Smooth muscle cell of the brain vasculature (primary cell): ENCODE measurements around the gene HABP4.

Source experiments
- DNase-seq: peaks from one replicate; pipeline ENCODE4 v3.0.0-alpha.2; 2012; ENCODE audit warnings: low read depth, low spot score

The HABP4 gene

GRCh38 chr9:96476591-96476990, 26.6 kb downstream of the HABP4 start:
- DNase-seq = no peak

DNA sequence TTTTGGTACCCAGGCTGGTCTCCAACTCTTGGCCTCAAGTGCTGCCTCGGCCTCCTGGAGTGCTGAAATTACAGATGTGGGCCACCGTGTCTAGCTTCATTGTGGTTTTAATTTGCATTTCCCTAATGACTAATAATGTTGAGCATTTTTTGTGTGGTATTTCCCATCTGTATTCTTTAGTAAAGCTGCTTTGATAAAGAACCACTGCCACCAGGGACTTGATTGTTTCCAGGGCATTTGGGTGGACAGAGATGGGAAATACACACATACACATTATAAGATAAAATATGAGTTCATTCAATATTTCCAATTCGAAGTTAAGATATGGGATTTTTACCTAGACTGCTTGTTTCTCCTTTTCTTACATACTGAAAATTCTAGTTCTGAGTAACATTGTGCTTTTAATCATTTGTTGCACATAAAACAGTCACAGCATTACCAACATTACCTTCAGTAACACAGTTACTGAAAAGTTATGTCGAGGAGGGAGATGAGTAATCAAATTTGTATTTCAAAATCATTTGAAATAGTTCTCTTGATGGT, 28.9 kb downstream of the HABP4 start:
- DNase-seq = no peak

DNA sequence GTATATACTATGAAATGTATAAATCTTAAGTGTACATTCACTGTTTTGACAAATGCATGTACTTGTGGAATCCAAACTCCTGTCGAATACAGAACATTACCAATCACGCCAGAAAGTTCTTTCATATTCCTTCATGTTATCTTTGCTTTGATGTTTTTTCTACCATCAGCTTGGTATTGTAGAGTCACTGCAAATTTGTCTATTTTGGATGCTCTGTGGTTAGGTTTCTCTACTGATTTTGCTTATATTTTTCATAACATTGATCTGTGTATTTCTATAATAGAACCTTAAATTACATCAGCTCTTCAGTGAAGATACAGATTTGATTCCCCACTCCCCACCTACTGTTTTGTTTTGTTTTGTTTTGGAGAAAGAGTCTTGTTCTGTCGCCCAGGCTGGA, 30.8 kb downstream of the HABP4 start:
- DNase-seq = no peak

DNA sequence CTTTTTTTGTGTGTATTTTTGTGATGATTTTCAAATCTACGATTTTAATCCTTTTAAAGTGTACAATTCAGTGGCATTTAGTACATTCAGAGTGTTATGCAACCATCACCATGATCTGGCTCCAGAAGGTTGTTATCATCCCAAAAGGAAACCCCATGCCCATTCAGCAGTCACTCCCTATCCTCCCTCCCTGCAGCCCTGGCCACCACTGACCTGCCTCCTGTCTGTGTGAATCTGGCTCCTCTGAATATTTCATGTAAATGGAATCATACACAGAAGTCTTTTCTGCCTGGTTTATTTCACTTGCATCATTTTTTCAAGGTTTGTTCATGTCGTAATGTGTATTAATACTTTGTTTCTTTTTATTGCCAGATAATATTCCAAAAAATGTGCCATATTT, 32.5 kb downstream of the HABP4 start:
- no peak for DNase-seq

GRCh38 chr9:96483197-96483596, 33.2 kb downstream of the HABP4 start:
- DNase-seq = no peak

DNA sequence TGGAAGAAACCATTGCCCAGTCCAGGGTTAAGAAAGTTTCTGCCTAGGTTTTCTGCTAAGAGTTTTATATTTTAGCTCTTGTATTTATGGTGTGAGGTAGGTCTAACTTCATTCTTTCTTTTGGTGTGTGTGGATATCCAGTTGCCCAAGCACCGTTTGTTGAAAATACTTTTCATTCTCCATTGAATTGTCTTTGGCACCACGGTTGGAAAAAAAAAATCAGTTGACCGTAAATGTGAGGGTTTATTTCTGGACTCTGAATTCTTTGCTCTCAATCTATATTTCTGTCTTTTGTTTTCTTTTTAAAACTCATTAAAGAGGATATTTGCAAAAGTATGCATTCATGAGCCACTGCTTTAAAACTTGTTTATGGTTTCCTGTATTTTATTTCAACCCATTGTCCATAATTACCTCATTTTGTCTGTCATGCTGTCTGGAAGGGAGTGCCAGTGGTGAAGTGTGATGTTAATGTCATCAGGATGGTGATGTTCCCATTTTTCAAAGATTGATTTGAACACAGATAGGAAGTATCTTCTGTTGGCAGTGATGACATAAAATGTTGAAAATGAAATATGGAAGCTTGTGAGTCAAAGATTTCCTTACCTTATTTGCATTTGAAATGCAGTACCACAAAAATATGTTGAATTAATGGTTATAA, 33.9 kb downstream of the HABP4 start:
- no peak for DNase-seq

DNA sequence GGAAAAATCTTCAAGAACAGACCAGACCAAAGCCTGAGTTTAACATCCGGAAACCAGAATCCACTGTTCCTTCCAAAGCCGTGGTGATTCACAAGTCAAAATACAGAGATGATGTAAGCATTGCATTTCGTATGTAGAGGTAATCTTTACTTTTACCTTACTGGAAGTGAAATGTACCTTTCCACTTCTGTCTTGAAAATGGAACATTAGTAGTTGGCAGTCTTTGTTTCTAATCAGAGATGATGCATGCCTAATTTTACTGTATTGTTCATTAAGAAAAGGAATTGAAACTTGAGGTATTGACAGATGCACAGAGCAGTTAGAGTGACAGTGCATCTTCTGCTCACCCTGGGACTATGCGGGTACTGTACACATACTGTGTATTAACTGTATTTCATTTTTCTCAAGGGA, 34.6 kb downstream of the HABP4 start:
- DNase-seq = no peak

- no peak for DNase-seq
These were observed 35.3 kb downstream of the HABP4 start for GRCh38 chr9:96485280-96485679.

GRCh38 chr9:96486386-96487028, 36.5 kb downstream of the HABP4 start:
- DNase-seq = peak; percentile 68

DNA sequence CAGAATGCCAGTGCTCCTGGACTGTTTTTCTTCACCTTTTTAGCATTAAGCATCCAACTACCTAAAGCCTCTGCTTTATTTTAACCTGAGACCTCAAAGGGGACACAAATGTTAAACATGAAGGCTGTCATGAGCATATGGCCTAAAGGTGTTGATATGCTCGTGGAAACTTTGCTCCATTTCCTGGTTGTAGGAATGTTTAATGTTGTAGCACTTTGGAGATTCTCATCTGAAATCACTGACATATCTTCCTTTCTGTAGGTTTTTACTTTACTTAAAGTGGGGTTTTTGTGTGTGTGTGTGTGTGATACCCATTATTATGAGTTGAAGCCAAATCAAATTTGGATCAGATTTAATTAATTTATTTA, 37.0 kb downstream of the HABP4 start:
- no peak for DNase-seq

DNA sequence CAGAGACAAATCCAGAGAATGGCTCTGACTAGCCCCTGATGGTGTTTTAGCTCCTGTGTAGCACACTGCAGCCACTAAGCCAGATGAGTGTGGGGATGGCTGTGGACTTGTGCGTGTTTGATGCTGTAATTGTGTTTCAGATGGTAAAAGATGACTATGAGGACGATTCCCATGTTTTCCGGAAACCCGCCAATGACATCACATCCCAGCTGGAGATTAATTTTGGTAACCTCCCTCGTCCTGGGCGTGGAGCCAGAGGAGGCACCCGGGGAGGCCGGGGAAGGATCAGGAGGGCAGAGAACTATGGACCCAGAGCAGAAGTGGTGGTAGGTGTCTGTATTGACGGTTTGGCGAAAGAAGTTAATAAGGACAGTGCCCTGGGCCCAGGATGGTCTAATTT, 38.0 kb downstream of the HABP4 start:
- no peak for DNase-seq

GRCh38 chr9:96489482-96489979, 39.6 kb downstream of the HABP4 start:
- DNase-seq = no peak

DNA sequence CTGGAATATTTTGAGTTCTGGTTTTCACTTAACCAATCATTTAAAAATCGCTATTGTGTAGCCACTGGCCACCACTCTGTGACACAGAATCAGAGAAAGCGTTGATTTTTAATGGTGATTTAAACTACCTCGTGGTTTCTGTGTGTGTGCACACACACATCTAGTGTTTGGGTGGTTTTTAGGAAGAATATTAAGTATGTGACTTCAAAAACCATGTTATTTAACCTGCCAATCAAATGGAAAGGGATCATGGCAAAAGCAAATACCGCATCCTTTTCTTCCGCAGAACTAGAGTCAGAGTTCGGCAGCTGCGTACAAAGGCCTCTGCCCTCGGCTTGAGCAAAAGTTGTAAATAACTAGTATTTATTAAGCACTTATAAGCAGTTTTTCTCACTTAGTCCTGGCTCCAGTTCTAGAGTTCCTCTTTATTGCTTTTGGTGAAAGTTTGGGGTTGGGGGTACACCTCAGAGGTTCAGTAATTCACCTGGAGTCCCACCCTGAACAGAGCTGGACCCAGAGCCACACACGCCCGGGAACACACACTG, 40.6 kb downstream of the HABP4 start:
- no peak for DNase-seq

- DNase-seq = no peak
These were observed 41.3 kb downstream of the HABP4 start for GRCh38 chr9:96491079-96491879.

DNA sequence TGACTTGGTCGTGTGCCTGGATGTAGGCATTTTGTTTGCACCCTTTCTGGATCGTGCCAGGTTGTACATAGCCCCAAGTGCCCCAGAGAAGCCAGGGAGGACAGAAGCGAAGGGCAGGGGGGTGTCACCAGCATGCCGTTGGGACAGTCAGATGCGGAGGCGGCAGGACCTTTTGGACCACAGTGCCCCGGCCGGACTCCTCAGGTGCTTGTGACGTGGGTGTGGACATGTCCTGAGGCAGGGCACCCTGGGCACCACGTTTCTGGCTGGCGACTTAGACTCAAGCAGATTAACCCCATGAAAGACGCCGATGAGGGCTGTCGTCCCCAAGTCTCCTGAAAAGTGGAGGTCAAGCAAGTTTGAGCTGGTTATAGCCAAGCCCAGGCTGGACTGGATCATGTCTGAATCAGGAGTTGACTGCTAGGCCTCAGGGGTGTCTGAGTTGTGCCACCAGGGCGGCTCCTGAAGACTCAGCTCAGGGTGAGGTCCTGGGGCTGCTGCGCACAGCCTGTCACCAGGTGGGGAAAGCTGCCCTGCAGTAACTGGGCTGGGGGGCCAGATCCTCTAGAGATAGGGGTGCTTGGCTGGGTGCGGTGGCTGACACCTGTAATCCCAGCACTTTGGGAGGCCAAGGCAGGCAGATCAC, 42.0 kb downstream of the HABP4 start:
- DNase-seq = no peak

DNA sequence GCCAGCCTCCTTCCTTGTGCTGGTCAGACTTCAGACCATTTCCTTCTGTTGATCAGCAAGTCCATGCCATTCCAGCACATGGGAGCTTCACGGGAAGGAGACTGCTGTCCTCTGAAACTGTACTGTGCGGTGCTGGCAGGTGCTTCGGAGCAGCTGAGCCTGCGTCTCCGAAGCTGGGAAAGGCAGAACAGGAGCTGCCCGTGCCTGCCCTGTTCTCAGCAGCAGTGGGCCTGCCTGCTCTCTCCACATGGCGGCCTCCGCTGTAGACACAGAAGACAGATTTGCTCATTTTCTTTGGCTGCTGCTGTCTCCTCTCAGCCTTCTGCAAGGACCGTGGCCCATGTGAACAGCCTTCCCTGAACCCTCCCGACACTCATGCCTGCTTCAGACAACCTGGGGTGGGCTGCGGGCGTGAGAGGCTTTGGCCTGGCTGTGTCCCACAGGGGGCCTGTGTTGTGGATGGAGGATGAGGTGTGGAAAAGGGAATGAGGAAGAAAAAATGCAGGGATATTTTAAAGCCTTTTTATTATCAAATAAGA, 43.1 kb downstream of the HABP4 start:
- no peak for DNase-seq

GRCh38 chr9:96493757-96494156, 43.8 kb downstream of the HABP4 start:
- DNase-seq = no peak

- no peak for DNase-seq
These were observed 44.3 kb downstream of the HABP4 start for GRCh38 chr9:96494215-96494800.

GRCh38 chr9:96495341-96495740, 45.4 kb downstream of the HABP4 start:
- DNase-seq = no peak

GRCh38 chr9:96496368-96497116, 46.6 kb downstream of the HABP4 start:
- DNase-seq = no peak
